Measurements from ENCODE around the gene PPP1R12A. TPM values are rescaled to one million over a fixed set of nuclear protein-coding genes. Genes with fewer than 3 reads are reported as not detected.

Gene PPP1R12A
- total and polyA plus RNA-seq, 4 donors = 13.2 to 250 (median 38.2) TPM

- WGBS, 2 donors = 16 to 24% methylated on average over 5 of the region's 5 CpGs
- ATAC-seq (ENCODE audit: insufficient read depth, low FRiP score) = no peak
- peaks cover 0 to 35% (median 7%) of the 10 kb centered on the region in 5 donors for H3K4me1 ChIP-seq (ENCODE audit: control insufficient read depth in 5 of 5, insufficient read depth in 5 of 5, low read length in 5 of 5)
- H3K9ac ChIP-seq (ENCODE audit: insufficient read depth in 1 of 2, low read length in 2 of 2) = peak overlapping the region in 1 of 2 donors; percentile 96
- peak overlapping the region in 1 of 2 donors; percentile 2 for H3K27ac ChIP-seq (ENCODE audit: low read depth in 1 of 2, low read length in 1 of 2)
- TF ChIP-seq CTCF (IDR thresholded peaks at IDR 0.05; ENCODE audit: control extremely low read depth, extremely low read depth) = no peak
- no peaks in the 10 kb centered on the region for H3K9me3 ChIP-seq (ENCODE audit: control insufficient read depth in 4 of 4, insufficient read depth in 3 of 4, low read length in 3 of 4)
- no peaks in the 10 kb centered on the region for H3K27me3 ChIP-seq (ENCODE audit: control insufficient read depth in 3 of 3, insufficient read depth in 3 of 3, low read length in 2 of 3)
- H3K4me3 ChIP-seq = no peak overlapping the region
- H3K36me3 ChIP-seq (ENCODE audit: control insufficient read depth in 4 of 4, insufficient read depth in 4 of 4, low read length in 4 of 4) = peaks cover 0 to 5% (median 0%) of the 10 kb centered on the region in 4 donors
- DNase-seq = peak in 2 of 3 donors; percentile 41 to 56
Measured at GRCh38 chr12:79932357-79932756, 2.5 kb downstream of the PPP1R12A start.

- Histone ChIP-seq H3K9ac (ENCODE audit: insufficient read depth in 1 of 2, low read length in 2 of 2) (no peak overlapping the region), H3K27me3 (ENCODE audit: control insufficient read depth in 3 of 3, insufficient read depth in 3 of 3, low read length in 2 of 3) (no peaks in the 10 kb centered on the region), H3K36me3 (ENCODE audit: control insufficient read depth in 4 of 4, insufficient read depth in 4 of 4, low read length in 4 of 4) (peaks cover 0 to 3% (median 0%) of the 10 kb centered on the region in 4 donors), H3K9me3 (ENCODE audit: control insufficient read depth in 4 of 4, insufficient read depth in 3 of 4, low read length in 3 of 4) (no peaks in the 10 kb centered on the region), H3K4me1 (ENCODE audit: control insufficient read depth in 5 of 5, insufficient read depth in 5 of 5, low read length in 5 of 5) (peaks cover 0 to 22% (median 2%) of the 10 kb centered on the region in 5 donors), H3K4me3 (no peak overlapping the region), H3K27ac (ENCODE audit: low read depth in 1 of 2, low read length in 1 of 2) (no peak overlapping the region)
- TF ChIP-seq CTCF (IDR thresholded peaks at IDR 0.05; ENCODE audit: control extremely low read depth, extremely low read depth) = no peak
- DNase-seq (no peak), ATAC-seq (ENCODE audit: insufficient read depth, low FRiP score) (no peak)
- 93 to 96% methylated on average over 10 of the region's 10 CpGs for WGBS, 2 donors
Measured at GRCh38 chr12:79929065-79929464, 5.8 kb downstream of the PPP1R12A start.

GRCh38 chr12:79927772-79928474 lies 7.0 kb downstream of the PPP1R12A start:
- no peaks in the 10 kb centered on the region for H3K9me3 ChIP-seq (ENCODE audit: control insufficient read depth in 4 of 4, insufficient read depth in 3 of 4, low read length in 3 of 4)
- TF ChIP-seq CTCF (IDR thresholded peaks at IDR 0.05; ENCODE audit: control extremely low read depth, extremely low read depth) = no peak
- H3K4me1 ChIP-seq (ENCODE audit: control insufficient read depth in 5 of 5, insufficient read depth in 5 of 5, low read length in 5 of 5) = peaks cover 0 to 17% (median 2%) of the 10 kb centered on the region in 5 donors
- 14 to 27% methylated on average over 1 of the region's 1 CpG for WGBS, 2 donors
- ATAC-seq (ENCODE audit: insufficient read depth, low FRiP score) = no peak
- H3K27ac ChIP-seq (ENCODE audit: low read depth in 1 of 2, low read length in 1 of 2) = peak overlapping the region in 1 of 2 donors; percentile 63
- no peaks in the 10 kb centered on the region for H3K27me3 ChIP-seq (ENCODE audit: control insufficient read depth in 3 of 3, insufficient read depth in 3 of 3, low read length in 2 of 3)
- no peaks in the 10 kb centered on the region for H3K36me3 ChIP-seq (ENCODE audit: control insufficient read depth in 4 of 4, insufficient read depth in 4 of 4, low read length in 4 of 4)
- DNase-seq = no peak
- no peak overlapping the region for H3K9ac ChIP-seq (ENCODE audit: insufficient read depth in 1 of 2, low read length in 2 of 2)
- H3K4me3 ChIP-seq = no peak overlapping the region
